ENCODE data around the gene LRP1B. TPM values are rescaled to one million over a fixed set of nuclear protein-coding genes. Genes with fewer than 3 reads are reported as not detected.

Gene LRP1B
- total RNA-seq, 2 donors from 2014 or later: 0.91 to 1.2 TPM

DNA sequence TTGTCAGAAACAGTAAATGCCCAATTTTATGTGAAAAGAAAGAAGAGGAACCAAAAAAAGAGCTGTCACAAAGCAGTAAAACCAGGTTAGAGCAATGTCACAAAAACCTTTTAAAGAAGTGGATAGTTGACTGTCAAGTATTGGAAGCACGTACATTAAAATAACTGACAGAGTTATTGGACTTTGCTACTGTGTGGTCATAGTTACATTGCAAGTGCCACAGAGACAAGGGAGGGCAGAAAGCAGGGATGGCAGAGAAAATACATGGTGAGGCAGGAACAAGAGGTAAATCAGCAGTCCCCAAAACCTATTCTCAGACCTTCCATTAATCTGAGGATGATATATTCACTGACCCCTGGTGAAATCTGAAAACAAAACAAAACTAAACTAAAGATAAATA, 116.3 kb downstream of the LRP1B start:
- TF ChIP-seq POLR2AphosphoS5 (IDR thresholded peaks at IDR 0.05) (no peak), POLR2A (IDR thresholded peaks at IDR 0.05) (no peak)
- TF ChIP-seq, protein P1, sequence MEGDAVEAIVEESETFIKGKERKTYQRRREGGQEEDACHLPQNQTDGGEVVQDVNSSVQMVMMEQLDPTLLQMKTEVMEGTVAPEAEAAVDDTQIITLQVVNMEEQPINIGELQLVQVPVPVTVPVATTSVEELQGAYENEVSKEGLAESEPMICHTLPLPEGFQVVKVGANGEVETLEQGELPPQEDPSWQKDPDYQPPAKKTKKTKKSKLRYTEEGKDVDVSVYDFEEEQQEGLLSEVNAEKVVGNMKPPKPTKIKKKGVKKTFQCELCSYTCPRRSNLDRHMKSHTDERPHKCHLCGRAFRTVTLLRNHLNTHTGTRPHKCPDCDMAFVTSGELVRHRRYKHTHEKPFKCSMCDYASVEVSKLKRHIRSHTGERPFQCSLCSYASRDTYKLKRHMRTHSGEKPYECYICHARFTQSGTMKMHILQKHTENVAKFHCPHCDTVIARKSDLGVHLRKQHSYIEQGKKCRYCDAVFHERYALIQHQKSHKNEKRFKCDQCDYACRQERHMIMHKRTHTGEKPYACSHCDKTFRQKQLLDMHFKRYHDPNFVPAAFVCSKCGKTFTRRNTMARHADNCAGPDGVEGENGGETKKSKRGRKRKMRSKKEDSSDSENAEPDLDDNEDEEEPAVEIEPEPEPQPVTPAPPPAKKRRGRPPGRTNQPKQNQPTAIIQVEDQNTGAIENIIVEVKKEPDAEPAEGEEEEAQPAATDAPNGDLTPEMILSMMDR (IDR thresholded peaks at IDR 0.05): no peak
- DNase-seq (ENCODE audit: low spot score): no peak
- WGBS: 58% methylated on average over 1 of the region's 1 CpG
- H3K27me3 ChIP-seq (replicated peaks; ENCODE audit: insufficient read depth): no peaks in the 10 kb centered on the region
- H3K4me3 ChIP-seq: no peak overlapping the region
- H3K36me3 ChIP-seq: no peaks in the 10 kb centered on the region
- no peaks in the 10 kb centered on the region for H3K4me1 ChIP-seq (replicated peaks)
- intact Hi-C loops (cut with DNase I): no loop called here
- no peak overlapping the region for H3K27ac ChIP-seq
- no peaks in the 10 kb centered on the region for H3K9me3 ChIP-seq

- no peak for DNase-seq (ENCODE audit: low spot score)
- WGBS: 98% methylated on average over 2 of the region's 2 CpGs
- H3K27me3 ChIP-seq (replicated peaks; ENCODE audit: insufficient read depth): no peaks in the 10 kb centered on the region
- intact Hi-C loops (cut with DNase I): no loop called here
- H3K4me1 ChIP-seq (replicated peaks): no peaks in the 10 kb centered on the region
- no peaks in the 10 kb centered on the region for H3K9me3 ChIP-seq
- no peak overlapping the region for H3K4me3 ChIP-seq
- no peak for TF ChIP-seq POLR2A (IDR thresholded peaks at IDR 0.05)
- no peak for TF ChIP-seq POLR2AphosphoS5 (IDR thresholded peaks at IDR 0.05)
- TF ChIP-seq, protein P1 (IDR thresholded peaks at IDR 0.05): no peak
- H3K36me3 ChIP-seq: no peaks in the 10 kb centered on the region
- no peak overlapping the region for H3K27ac ChIP-seq
These were observed 118.0 kb downstream of the LRP1B start for GRCh38 chr2:142012797-142013196.

GRCh38 chr2:142010477-142011270, 120.1 kb downstream of the LRP1B start:
- H3K9me3 ChIP-seq: no peaks in the 10 kb centered on the region
- no peaks in the 10 kb centered on the region for H3K36me3 ChIP-seq
- DNase-seq (ENCODE audit: low spot score): no peak
- H3K4me1 ChIP-seq (replicated peaks): no peaks in the 10 kb centered on the region
- WGBS: 85% methylated on average over 11 of the region's 11 CpGs
- intact Hi-C loops (cut with DNase I): no loop called here
- H3K27ac ChIP-seq: no peak overlapping the region
- no peaks in the 10 kb centered on the region for H3K27me3 ChIP-seq (replicated peaks; ENCODE audit: insufficient read depth)
- H3K4me3 ChIP-seq: no peak overlapping the region
- TF ChIP-seq POLR2AphosphoS5 (IDR thresholded peaks at IDR 0.05): no peak
- TF ChIP-seq POLR2A (IDR thresholded peaks at IDR 0.05): no peak
- TF ChIP-seq, protein P1 (IDR thresholded peaks at IDR 0.05): no peak

- WGBS: 94% methylated on average over 4 of the region's 4 CpGs
- TF ChIP-seq, protein P1 (IDR thresholded peaks at IDR 0.05): no peak
These were observed 122.6 kb downstream of the LRP1B start for GRCh38 chr2:142008135-142008744.

GRCh38 chr2:141994066-141994465, 136.8 kb downstream of the LRP1B start:
- WGBS: 80% methylated on average over 4 of the region's 4 CpGs
- Histone ChIP-seq H3K36me3 (no peaks in the 10 kb centered on the region), H3K4me1 (replicated peaks) (no peaks in the 10 kb centered on the region), H3K27me3 (replicated peaks; ENCODE audit: insufficient read depth) (no peaks in the 10 kb centered on the region), H3K9me3 (no peaks in the 10 kb centered on the region), H3K4me3 (no peak overlapping the region), H3K27ac (no peak overlapping the region)
- DNase-seq (ENCODE audit: low spot score): no peak
- intact Hi-C loops (cut with DNase I): no loop called here
- TF ChIP-seq POLR2AphosphoS5 (IDR thresholded peaks at IDR 0.05) (no peak), POLR2A (IDR thresholded peaks at IDR 0.05) (no peak)
- TF ChIP-seq, protein P1 (IDR thresholded peaks at IDR 0.05): no peak

More at GRCh38 chr2:142008135-142008744, 122.6 kb downstream of the LRP1B start:
- Histone ChIP-seq H3K4me1 (replicated peaks) (no peaks in the 10 kb centered on the region), H3K9me3 (no peaks in the 10 kb centered on the region), H3K27me3 (replicated peaks; ENCODE audit: insufficient read depth) (no peaks in the 10 kb centered on the region), H3K36me3 (no peaks in the 10 kb centered on the region), H3K27ac (no peak overlapping the region), H3K4me3 (no peak overlapping the region)
- no peak for DNase-seq (ENCODE audit: low spot score)
- intact Hi-C loops (cut with DNase I): no loop called here
